GM12875 (cell line): ENCODE data around the gene RFT1.

Experiments used
- H3K4me3 ChIP-seq: one replicate; pipeline ENCODE4 v1.5.1; 2011; ENCODE audit warnings: low read depth, low read length, control low read depth
- CTCF ChIP-seq: IDR thresholded peaks from 2 replicates; pipeline ENCODE4 v1.5.1; 2011; ENCODE audit warnings: low read depth, mild to moderate bottlenecking, control low read depth, inconsistent platforms, low read length, moderate library complexity, borderline replicate concordance; ENCODE audit not compliant: insufficient read depth

Gene RFT1

GRCh38 chr3:53109891-53110771, 20.1 kb downstream of the RFT1 start:
- TF ChIP-seq CTCF: peak; percentile 53; the same call in 1 of the 2 replicates
- no peak overlapping the region for H3K4me3 ChIP-seq

- H3K4me3 ChIP-seq: no peak overlapping the region
Measured at GRCh38 chr3:53109190-53109589, 21.0 kb downstream of the RFT1 start.

DNA sequence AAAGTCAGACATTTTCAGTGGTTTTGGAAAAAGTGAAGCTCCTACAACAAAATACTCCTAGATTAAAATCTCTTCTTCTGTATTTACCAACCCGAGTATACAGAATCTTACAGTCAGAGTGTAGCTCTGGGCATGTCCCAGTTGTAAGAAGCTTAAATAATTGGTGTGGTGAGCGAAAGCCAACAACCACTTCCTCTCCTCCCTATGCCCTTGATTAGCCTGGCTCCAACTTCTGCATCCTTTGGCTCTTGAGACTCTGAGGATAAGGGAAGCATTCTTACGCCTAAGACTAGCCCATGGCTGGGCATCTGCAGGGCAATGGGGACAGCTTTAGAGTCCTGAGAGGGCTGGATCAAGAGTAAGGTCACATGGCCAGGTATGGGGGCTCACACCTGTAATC, 25.5 kb downstream of the RFT1 start:
- no peak for TF ChIP-seq CTCF
- H3K4me3 ChIP-seq: no peak overlapping the region

More at GRCh38 chr3:53109190-53109589, 21.0 kb downstream of the RFT1 start:
- TF ChIP-seq CTCF: no peak

- no peak for TF ChIP-seq CTCF
- no peak overlapping the region for H3K4me3 ChIP-seq
Measured at GRCh38 chr3:53103397-53104296, 26.6 kb downstream of the RFT1 start.

DNA sequence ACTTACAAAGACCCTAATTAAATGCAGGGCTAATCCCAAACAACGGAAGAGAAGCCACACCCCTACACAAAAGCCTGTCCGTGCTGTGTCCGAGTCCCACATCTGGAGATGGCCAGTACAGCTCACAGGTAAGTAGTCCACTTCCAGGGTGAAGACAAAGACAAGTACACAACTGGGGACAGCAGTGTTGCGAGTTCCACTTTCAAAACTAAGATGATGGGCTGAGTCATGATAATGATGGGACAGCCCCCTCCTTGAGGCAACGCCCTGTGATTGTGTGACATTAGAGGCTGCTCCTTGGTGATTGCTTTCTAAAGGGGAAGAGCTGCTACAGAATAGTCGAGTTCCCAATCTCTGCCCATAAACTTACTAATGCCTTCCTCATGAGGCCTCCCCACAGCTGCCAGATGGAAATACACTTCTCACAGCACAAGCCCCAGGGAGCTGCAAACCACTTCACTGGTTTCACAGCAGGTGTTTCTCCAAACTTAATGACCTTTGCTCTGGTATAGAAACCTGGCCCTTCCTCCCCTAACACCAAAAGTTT, 27.6 kb downstream of the RFT1 start:
- H3K4me3 ChIP-seq: no peak overlapping the region
- TF ChIP-seq CTCF: no peak

DNA sequence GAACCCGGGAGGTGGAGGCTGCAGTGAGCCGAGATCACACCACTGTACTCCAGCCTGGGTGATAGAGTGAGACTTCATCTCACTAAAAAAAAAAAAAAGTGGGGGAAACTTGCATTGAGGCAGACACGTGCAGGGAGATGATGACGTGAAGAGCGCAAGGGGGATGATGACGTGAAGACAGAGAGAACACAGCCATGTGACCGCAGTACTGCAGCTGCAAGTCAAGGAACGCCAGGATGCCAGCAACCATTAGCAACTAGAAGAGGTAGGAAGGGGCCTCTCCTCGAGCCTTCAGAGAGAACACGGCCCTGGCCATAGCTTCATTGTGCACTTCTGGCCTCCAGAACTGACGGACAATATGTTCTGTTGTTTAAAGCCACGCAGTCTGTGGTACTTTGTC, 28.3 kb downstream of the RFT1 start:
- no peak overlapping the region for H3K4me3 ChIP-seq
- no peak for TF ChIP-seq CTCF
